ENCODE measurements around the gene DNM1L.

DNA sequence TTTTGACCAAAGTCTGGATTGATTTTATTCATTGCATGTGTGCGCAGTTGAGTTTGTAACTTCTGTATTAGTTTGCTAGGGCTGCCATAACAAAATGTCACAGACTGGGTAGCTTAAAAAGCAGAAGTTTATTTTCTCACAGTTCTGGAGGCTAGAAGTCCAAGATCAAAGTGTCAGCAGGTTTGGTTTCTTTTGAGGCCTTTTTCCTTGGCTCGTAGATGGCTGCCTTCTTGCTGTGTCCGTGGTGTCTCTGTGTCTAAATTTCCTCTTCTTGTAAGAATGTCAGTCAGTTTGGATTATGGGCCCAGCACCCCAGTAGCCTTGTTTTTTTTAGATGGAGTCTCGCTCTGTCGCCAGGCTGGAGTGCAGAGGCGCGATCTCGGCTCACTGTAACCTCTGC, 11.8 kb downstream of the DNM1L start:
- TF ChIP-seq, protein P1, sequence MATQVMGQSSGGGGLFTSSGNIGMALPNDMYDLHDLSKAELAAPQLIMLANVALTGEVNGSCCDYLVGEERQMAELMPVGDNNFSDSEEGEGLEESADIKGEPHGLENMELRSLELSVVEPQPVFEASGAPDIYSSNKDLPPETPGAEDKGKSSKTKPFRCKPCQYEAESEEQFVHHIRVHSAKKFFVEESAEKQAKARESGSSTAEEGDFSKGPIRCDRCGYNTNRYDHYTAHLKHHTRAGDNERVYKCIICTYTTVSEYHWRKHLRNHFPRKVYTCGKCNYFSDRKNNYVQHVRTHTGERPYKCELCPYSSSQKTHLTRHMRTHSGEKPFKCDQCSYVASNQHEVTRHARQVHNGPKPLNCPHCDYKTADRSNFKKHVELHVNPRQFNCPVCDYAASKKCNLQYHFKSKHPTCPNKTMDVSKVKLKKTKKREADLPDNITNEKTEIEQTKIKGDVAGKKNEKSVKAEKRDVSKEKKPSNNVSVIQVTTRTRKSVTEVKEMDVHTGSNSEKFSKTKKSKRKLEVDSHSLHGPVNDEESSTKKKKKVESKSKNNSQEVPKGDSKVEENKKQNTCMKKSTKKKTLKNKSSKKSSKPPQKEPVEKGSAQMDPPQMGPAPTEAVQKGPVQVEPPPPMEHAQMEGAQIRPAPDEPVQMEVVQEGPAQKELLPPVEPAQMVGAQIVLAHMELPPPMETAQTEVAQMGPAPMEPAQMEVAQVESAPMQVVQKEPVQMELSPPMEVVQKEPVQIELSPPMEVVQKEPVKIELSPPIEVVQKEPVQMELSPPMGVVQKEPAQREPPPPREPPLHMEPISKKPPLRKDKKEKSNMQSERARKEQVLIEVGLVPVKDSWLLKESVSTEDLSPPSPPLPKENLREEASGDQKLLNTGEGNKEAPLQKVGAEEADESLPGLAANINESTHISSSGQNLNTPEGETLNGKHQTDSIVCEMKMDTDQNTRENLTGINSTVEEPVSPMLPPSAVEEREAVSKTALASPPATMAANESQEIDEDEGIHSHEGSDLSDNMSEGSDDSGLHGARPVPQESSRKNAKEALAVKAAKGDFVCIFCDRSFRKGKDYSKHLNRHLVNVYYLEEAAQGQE (IDR thresholded peaks at IDR 0.05; ENCODE audit: insufficient replicate concordance, low read depth), result no peak
- no peak for TF ChIP-seq POLR2AphosphoS5 (IDR thresholded peaks at IDR 0.05; ENCODE audit: low read depth)
